Glomerular endothelial cell (primary cell): Measurements from ENCODE around the gene CCDC74A. TPM values are rescaled to one million over a fixed set of nuclear protein-coding genes. Genes with fewer than 3 reads are reported as not detected.
"Not testable (repeated sequence)": the region's sequence is repeated elsewhere in the genome, so short reads cannot be mapped to it uniquely, and the experiment has no call there.

ENCODE experiments used
- DNase-seq: peaks from one replicate; pipeline ENCODE4 v3.0.0-alpha.2; 2011; ENCODE audit warnings: low read depth, low spot score; ENCODE audit errors: extremely low read depth
- total RNA-seq: library from RNA; depleted of rRNA; stranded (reverse); fragments of >200 nt; gene quantifications from 2 replicates; pipeline ENCODE4 v1.2.3, GENCODE V29; 2015

The CCDC74A gene
- total RNA-seq, 1 donor from 2014 or later: 19.8 TPM

- DNase-seq: not testable (repeated sequence)
These were observed 2.4 kb upstream of the CCDC74A start for GRCh38 chr2:131525256-131525655.

GRCh38 chr2:131528981-131529863, 1.5 kb downstream of the CCDC74A start:
- DNase-seq: not testable (repeated sequence)

GRCh38 chr2:131529864-131530445, 2.3 kb downstream of the CCDC74A start:
- DNase-seq: not testable (repeated sequence)

- not testable (repeated sequence) for DNase-seq
These were observed 3.1 kb downstream of the CCDC74A start for GRCh38 chr2:131530626-131531344.

GRCh38 chr2:131531547-131532185, 4.0 kb downstream of the CCDC74A start:
- not testable (repeated sequence) for DNase-seq

GRCh38 chr2:131532723-131533608, 5.3 kb downstream of the CCDC74A start:
- not testable (repeated sequence) for DNase-seq

- DNase-seq: not testable (repeated sequence)
These were observed 6.1 kb downstream of the CCDC74A start for GRCh38 chr2:131533609-131534316.

- not testable (repeated sequence) for DNase-seq
These were observed 6.6 kb downstream of the CCDC74A start for GRCh38 chr2:131534317-131534672.

- not testable (repeated sequence) for DNase-seq
These were observed 7.3 kb downstream of the CCDC74A start for GRCh38 chr2:131534965-131535364.

- DNase-seq: no peak
These were observed 7.8 kb downstream of the CCDC74A start for GRCh38 chr2:131535526-131535925.

GRCh38 chr2:131535951-131536826, 8.5 kb downstream of the CCDC74A start:
- DNase-seq: not testable (repeated sequence)

GRCh38 chr2:131536841-131537240, 9.2 kb downstream of the CCDC74A start:
- not testable (repeated sequence) for DNase-seq

GRCh38 chr2:131538856-131539255, 11.2 kb downstream of the CCDC74A start:
- DNase-seq: not testable (repeated sequence)

GRCh38 chr2:131542438-131543384, 15.0 kb downstream of the CCDC74A start:
- DNase-seq: no peak

GRCh38 chr2:131543385-131543891, 15.8 kb downstream of the CCDC74A start:
- DNase-seq: no peak

- DNase-seq: not testable (repeated sequence)
These were observed 16.5 kb downstream of the CCDC74A start for GRCh38 chr2:131544006-131544812.
